NCI-H128 (cell line): ENCODE data around the gene PDLIM3.

Source experiments
- DNase-seq: peaks from one replicate; lab custom pipeline; 2025; ENCODE audit not compliant: unreplicated experiment; lab: John Stamatoyannopoulos, UW

PDLIM3 gene

DNA sequence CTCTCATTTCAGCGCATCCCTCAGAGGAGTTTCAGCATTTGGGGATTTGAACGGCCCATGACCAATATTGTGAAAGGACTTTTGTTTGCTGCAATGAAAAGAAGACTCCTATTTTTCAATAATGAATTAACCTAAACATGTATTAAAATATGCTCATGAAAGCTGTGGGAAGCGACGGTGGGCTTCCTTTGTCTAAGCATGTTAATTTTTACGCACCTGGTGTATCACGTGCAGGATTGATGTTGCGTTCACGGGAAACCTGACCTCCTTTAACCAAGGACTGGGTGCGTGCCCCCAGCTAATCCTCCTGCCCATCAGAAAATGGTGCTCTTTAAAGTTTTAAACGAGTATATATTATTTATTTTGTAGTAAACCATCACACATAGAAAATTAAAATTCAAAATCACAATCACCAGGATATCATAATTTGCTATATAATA, 63.2 kb downstream of the PDLIM3 start:
- no peak for DNase-seq

GRCh38 chr4:185471235-185472102, 63.8 kb downstream of the PDLIM3 start, which contains the start of gene CCDC110:
Gene CCDC110, minus strand, starts transcription at chr4:185471733. Its CDS starts 50 bp downstream, at chr4:185471683.
- DNase-seq: peak; percentile 75

DNA sequence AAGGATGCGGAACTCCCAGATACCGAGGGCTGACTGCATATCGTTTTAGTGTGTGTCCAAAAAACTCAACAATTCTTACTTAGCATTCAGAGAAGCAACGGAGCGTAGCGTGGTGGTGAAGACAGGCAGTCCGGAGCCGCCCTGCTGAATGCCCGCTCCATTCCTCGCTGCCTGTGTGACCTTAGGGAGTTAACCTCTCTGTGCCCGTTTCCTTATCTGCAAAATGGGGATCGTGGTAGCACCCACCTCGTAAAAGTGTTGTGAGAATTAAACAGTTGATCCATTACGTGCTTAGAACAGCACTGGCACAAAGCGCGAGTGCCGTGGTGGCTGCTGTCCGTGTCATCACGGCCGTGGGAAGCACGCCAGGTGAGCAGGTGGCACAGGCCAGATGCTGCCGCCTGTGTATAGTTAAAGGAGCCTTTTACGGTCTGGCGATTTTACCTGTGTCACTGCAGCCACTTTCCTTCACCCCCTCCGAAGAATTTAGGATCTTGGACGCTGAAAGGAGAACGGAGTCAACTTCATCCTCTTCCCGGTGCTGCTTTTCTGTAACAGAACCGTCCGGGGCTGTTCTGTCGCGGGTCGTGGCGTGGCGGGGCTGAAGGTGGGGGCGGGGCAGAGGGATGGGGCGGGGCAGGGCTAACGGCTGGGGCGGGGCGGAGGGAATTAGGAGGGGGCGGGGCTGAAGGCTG, 64.7 kb downstream of the PDLIM3 start:
- DNase-seq: no peak

DNA sequence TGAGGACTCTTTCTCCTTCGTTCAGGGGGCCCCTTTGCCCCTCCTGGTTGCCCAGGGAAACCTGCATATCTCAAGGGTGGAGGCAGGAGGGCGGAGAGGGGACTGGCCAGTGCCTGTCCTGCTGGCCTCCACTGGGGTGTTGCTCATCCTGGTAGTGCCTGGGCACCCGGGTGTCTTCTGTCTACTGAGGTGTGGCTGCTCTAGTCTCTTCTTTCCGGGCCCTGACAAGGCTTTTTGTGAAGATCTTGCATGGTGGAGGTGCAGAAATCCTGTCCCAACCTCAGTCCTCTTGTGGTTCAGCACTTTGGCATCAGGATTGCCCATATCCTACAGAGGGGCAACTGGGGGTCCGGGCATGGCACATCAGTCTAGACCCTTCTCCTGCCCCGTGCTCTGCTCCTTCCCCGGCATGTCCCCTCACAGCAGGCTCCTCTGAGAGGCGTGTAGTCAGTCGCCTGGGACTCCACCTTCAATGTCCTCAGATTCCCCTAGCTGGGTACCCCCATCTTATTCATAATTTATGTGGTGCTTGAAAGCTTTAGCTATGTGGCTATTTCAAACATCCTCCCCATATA, 65.6 kb downstream of the PDLIM3 start:
- no peak for DNase-seq

DNA sequence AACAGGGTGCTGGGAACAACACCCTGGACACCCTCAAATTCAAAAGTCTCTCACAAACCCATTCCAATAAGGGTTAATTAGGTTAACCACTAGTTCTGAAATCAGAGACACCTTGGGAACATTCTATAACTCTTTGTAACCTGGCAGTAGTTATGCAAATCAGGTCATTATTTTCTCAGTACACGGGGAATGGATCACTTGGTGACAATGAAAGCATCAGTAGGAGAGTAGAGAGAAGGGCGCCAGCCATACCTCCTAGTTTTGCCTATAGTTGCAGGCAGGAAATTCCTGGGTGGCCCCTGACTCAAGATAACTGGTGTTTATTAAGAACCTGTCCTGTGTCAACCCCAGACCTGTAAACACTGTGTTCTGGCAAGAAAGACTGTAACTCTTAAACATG, 66.3 kb downstream of the PDLIM3 start:
- no peak for DNase-seq

GRCh38 chr4:185467991-185468390, 67.3 kb downstream of the PDLIM3 start:
- no peak for DNase-seq

- no peak for DNase-seq
Measured at GRCh38 chr4:185467101-185467500, 68.2 kb downstream of the PDLIM3 start.

- DNase-seq: no peak
Measured at GRCh38 chr4:185465707-185466106, 69.6 kb downstream of the PDLIM3 start.

DNA sequence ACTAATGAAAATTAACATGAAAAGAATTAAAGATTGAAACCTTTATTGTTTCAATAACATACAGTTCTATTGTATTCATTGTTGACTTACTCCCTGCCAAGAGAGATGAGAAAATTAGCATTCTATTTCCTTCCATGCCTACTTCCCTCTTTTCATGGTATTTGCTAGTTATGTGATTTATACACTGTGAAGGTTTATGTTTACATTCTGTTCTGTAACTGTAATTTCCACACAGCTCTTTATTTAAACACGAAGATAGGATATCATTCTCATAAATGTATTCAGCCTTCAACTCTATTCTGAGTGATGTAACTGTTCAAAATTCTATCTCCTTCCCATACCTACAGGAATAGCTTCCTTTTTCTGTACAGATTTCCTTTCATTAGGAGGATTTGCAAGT, 70.4 kb downstream of the PDLIM3 start:
- DNase-seq: no peak

DNA sequence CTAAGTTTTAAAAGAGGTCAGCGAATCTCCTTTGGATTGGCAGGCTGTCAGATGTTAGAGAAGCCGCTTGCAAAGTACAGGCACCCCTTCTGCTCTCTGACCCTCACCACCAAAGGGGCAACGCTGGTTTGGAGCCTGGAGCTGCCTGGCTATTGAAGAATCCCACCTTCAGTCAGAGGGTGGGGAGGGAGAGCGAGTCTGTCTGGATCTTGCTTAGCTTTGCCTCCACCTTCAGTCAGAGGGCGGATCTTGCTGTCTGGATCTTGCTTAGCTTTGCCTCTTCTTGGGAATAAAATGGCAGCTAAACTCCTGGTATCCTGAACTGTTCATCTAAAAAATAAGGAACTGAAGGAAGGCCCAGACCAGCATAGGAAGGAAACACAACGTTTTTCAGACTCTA, 71.1 kb downstream of the PDLIM3 start:
- no peak for DNase-seq

- DNase-seq: no peak
Measured at GRCh38 chr4:185463541-185463940, 71.8 kb downstream of the PDLIM3 start.

DNA sequence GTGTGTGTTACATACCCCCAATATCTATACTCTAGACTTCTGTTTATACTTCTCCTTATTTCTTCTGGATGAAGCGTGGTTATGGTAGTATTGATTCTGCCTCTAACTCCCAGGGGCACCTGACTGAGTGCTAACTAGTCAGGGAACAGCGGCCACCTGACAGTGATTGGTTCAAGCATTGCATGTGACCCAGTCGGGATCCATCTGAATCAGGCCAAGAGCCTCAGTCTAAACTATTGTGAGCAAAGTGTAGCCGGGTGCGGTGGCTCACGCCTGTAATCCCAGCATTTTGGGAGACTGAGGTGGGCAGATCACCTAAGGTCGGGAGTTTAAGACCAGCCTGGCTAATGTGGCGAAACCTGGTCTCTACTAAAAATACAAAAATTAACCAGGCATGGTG, 73.7 kb downstream of the PDLIM3 start:
- DNase-seq: no peak

DNA sequence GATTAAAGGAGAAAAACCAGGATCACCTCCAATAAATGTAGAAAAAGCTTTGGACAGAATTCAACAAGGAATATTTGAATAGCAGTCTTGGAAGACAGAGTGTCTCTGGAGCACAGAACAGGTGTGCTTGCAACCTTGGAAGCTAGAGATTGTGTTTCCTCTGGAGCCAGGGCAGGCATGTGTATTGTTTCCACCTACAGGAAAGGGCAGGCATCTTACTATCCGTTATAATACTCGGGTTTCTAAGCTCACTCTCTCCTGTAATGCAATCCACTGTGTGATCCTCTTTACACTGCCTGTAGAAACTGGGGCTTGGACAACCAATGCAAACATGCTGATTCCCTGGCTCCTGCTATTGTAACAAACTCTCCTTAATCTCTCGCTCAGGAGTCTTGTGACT, 78.2 kb downstream of the PDLIM3 start:
- no peak for DNase-seq

- no peak for DNase-seq
Measured at GRCh38 chr4:185456131-185456530, 79.2 kb downstream of the PDLIM3 start.
